Hypothalamus (tissue), 51 donors: ENCODE results near the gene NCKIPSD.

ENCODE experiments used
- DNase-seq, 51 donors: peaks; one replicate each; lab custom pipeline; 2025; lab: John Stamatoyannopoulos, UW

Gene NCKIPSD

DNA sequence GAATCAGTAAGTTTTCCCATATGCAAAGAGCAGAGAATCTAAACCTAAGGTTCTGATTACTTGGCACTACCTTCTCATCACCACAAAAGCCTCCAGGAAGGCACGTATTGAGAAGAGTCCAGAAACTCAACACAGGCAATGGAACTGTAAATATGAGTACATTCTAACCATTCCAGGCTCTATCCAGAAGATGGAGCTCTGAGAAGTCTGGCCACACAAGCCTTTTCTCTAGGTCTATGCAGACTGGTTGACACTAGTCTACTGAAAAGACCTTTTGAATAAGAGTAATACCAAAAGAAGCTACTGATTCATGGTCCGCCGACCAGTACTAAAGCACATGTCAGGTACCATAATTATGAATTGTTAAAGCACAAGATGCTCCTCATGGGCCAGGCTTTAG, 12.2 kb upstream of the NCKIPSD start:
- no peak for DNase-seq

DNA sequence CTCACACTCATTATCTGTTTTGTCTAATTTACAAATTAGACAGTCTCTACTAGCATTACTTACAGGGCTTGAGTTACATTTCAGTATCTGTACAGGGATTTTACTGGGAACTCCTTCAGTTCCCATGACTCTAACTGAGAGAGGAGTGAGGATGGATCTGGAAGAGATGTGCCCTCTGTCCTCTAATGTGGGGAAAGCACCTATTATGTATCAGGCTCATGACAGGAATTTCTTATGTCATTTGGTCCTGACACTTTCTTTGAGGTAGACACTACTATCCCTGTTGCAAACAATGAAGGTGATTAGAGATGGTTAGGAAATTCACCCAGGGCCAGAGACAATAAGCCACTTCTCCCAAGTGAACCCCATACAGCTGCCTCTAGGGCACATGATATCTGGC, 10.9 kb upstream of the NCKIPSD start:
- DNase-seq, result no peak

DNA sequence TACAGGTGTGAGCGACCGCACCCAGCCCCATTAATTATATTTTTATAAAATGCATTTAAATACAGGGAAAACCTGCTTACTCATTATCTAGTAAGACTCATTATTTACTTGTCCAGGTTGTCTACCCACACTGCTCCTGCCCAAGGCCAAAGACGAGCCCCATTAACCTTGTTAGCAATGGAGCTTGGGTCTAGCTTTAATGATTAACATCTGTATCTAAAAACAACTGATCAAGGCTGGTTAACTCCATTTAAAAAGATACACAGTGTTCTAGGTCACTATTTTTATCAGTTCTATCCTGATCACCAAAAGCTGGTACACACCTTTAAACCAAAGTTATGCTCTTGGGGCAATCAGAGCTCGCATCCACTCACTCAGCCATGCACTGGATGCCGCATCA, 10.4 kb upstream of the NCKIPSD start:
- no peak for DNase-seq

DNA sequence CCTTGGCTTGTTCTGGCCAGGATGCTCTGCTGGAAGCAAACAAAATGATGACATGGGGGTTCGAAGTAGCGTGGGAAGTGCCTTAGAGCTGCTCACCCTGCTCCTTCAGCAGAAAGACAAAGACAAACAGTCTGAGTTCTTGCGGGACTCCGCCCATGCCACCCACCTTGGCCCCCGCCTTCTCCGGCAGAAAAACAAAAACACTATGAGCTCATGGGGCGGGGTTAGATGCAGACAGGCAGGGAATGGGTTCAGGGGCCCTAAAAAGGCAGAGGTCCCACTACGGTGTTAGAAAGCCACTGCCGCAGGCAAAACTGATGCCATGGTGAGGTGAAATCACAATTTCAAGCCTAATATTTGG, 9.7 kb upstream of the NCKIPSD start:
- peak in 11 of 51 donors; percentile 15 to 70 (median 35) for DNase-seq

DNA sequence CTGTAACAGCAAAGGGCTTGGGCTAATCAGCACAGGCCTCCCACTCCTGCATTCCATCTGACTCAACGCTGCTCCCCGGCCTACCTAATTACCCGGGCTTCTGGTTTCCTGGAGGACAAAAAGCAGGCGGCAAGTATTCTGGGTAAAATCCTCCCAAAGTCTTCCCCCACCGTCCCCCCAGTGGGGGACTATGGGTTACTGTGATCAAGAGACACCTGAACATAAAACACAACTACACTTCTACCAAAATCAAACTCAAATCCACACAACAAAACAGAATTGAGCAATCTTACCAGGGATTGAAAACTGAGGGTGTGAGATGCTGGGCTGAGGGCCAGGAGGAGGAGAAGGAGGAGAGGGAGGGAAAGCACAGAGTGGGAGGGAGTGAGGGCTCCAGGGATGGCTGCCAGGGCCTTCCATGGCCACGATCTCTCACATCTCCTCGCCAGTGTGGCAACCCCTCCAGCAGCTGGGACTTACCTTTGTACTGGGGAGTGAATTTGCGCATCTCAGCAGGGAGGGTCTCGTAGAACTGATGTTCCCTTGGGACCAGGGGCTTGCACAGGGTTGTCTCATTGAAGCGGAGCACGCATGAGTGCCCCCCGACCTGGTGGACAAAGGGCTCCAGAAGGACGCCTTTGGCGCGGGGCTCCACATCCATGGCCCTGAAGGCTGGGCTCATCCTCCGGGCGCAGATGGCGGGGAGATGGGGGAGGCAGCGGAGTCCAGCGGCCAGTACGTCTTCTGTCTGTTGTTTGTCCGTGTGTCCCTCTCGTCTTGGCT, 9.1 kb upstream of the NCKIPSD start:
- DNase-seq, result peak in 42 of 51 donors; percentile 22 to 89 (median 58)

DNA sequence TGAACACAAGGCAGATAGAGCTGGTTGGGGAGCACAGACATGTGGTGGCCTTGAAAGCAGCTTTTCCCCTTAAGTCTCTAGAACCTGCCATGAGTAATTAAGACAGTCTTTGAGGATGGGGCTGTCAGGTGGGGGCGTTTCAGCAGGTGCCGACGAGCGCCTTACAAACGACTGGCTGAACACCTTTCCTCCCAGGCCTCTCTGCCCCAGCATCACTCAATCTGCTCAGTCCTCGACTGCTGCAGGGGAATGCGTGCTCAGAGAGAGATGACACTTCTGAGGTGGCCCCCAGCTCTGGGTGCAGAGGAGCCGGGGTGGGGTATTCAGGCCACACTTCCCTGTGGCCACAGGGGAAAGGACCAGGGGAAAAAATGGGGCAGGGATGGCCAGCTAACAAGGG, 8.1 kb upstream of the NCKIPSD start:
- peak in 1 of 51 donors; percentile 22 for DNase-seq

DNA sequence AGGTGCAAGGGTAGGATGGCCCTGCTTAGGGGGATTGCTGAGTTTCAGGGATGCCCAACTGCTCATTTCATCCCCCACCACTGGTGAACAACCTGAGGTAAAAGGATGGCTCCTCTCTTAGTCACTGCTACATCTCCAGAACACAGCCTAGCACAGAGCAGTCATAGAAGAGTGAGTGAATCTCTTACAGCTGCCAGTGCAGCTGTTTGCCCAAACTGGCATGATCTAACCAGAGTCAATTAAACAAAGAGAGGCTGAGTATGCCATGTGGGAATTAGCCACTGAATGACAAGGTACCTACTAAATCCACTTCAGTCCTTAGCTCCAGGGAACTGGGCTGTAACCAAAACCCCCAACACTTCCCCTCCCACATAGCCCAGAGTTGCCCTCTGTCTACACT, 6.8 kb upstream of the NCKIPSD start:
- DNase-seq, result peak in 6 of 51 donors; percentile 12 to 44 (median 29)

DNA sequence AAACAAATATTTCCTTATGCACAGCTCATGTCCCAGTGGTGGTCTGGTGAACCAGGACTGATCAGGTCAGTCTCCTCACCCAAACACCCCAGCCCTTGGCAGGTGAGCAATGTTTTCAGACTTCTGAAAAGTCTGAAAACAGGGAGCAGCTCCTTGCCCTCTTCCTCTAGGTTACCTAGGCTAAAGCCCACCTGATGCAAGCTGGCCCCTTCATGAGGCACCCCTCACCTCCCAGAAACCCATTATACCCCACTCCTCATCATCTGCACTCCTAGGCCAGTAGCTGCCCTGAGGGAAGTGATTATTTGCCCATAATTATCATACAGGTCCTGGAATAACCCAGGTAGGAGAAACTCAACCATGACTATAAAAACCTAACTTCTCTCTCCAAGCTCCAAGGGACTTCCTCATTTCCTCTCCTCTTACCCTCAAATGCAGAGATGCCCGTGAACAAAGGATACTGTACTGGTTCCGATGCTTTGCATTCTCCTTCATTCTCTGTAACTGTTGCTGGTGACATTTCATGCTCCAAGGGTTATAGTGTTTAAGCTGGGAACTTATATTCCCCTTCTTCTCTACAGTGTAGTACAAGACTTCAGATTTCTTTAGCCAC, 5.2 kb upstream of the NCKIPSD start:
- DNase-seq, result no peak

DNA sequence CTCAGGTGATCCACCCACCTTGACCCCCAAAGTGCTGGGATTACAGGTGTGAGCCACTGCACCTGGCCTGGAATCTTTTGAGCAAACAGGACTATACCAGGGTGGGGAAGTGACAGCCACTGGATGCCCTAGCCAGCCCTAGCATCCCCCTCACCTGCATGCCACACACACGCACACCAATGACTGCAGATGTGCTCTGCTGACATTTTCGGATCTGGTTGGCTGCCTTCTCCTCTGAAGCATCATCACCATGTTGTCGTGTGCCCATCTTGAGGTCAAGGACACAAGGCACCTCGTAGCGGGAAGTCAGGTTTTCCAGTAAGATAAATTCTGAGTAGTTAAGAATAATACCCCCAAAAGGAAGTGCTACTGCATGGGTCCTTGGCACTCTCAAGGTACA, 3.7 kb upstream of the NCKIPSD start:
- no peak for DNase-seq

DNA sequence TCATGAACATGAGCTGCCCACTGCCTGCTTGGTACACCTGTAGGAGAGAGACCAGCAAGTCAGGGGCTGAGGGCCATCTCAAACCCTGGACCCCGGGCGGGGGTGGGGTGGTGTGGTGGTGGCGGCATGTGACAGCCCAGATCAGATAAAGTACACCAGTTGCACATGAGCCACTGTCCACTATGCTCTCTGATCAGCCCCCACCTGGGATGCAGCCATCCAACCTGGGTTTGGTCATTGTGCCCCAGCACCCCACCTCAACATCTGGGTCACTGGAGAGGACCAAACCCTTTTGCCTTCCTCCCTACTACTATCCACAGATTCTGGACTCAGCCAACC, 3.0 kb upstream of the NCKIPSD start:
- no peak for DNase-seq

DNA sequence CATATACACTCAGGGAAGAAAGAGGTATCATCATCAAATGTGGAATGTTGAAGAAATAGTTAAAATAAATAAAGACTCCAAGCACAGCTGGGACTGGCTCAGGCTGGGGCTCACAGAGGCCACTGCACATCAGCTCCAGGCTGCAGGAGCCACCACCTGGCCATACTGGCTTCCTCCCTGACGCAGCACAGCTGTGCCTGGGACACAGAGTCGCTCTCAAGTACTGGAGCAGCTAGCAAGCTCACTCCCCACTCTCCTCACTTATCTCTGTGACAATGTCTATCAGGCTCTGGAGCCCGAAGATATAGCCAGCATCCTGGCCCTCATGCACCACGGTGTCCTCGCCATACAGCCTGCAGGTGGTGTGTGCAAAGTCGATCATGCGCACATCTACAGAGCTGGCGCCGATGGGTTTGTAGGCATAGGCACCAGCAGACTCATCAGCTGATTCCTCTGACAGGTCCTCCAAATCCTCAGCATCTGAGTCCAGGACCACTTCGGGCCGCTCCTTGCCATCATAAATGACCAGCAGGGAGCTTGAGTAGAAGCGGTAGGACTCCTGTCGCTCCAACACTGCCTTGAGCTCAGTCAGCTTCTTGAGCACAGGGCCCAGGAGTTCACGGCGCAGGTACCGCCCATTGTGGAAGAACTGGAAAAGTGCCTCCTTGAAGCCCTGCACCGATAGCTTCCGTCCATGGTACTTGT, 2.5 kb upstream of the NCKIPSD start:
- DNase-seq, result no peak

DNA sequence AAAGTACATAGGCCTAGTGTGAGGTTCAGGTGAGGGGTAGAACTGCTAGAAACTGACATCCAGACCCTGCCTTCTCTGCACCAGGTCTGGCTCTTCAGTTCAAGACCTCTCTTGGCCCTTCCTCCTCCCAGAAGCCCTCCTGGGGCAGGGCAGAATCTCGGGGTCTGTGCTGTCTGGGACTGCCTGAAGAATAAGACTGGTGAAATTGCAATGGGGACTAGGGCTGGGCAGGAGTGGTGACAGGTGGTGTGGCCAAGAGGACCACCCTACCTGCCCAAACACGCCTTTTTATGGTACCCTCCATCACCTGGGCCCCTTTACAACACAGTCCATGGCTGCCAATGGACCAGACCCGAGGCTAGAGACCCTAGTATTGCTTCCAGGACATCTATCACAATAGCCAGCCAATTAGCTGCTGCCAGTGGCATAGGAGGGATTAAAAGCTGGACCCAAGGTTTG, 1.5 kb upstream of the NCKIPSD start:
- no peak for DNase-seq

DNA sequence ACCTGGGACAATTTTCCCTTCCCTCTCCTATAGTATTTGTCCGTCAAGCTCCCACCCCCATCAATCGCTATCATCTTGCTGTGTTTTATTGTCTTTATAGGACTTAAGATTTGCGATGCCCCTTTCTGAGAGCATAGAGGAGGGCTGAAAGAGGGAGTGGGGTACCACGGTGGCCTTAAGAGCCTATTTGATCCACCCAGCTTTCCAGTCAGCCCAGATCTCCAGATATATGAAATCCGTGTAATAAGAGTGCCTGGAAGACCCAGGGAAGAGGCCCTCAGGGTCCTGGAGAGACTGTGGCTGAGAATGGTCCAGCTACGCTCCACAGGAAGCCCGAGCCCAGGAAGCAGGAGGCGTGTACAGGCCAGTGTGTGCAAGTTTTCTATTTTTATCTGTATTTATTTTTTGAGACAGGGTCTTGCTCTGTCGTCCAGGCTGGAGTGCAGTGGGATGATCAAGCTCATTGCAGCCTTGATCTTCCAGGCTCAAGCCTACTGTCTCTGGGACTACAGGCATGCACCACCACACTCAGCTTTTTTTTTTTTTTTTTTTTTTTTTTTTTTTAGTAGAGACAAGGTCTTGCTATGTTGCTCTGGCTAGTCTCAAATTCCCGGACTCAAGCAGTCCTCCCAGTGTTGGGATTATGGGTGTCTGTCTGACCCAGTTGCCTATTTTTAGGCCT, 964 bp upstream of the NCKIPSD start:
- DNase-seq, result no peak

DNA sequence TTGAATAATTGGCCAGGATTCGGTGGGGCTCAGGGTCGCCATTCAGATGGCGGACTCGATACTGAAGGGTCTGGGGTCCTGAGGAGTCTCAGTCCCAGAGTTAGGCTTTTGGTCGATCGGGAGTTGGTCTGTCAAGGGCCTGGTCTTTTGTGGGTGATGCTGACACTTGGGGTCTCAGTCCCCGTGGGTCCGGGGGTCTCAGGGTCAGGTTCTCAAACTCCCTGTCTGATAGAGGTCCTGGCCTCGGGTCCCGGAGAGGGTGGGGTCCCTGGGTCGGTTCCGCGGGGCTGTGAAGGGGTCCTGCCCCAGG, 467 bp downstream of the NCKIPSD start:
- no peak for DNase-seq

DNA sequence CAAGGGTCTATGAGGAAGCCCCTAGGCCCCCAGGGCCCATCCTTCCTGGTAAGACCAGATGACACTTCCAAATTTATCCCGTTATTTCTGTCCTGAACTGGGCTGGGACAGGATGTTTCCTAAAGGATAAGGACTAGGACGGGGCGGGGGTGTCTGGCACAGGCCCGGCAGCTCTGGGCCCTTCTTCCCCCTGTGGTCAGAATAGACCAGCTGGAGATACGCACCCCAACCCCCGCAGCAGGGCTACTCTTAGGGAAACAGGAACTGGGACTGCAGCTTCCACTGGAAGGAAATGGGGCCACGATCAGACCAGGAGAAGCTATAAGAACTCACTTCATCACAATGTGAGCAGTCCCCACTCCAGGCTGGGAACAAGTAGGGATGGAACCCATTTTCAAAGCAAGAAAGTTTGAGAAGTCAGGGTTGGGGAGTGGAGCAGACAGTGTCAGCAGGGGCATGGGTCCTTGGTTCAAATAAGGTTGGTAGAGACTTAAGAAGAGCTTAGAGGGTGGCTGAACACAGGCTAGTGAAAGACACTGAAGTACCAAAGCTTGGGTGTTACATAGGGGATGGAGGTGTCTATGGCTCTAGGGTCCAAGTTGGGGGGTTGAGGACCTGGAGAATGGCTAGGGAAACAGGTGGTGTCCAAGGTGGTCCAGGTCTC, 1.1 kb downstream of the NCKIPSD start:
- DNase-seq, result peak in 7 of 51 donors; percentile 2 to 22 (median 13)

DNA sequence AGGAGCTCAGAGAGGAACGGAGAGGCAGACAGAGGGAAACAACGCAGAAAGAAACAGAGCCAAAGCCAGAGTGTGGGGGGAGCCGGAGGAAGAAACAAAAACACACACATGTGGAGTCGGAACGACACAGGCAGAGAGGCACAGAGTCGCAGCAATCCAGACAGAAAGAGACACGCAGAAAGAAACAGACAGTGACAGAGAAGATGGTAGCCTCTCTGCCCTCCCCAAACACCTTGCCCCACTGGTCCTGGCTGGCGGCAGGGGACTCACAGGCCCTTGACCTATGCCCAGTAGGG, 1.7 kb downstream of the NCKIPSD start:
- peak in 1 of 51 donors; percentile 8 for DNase-seq

DNA sequence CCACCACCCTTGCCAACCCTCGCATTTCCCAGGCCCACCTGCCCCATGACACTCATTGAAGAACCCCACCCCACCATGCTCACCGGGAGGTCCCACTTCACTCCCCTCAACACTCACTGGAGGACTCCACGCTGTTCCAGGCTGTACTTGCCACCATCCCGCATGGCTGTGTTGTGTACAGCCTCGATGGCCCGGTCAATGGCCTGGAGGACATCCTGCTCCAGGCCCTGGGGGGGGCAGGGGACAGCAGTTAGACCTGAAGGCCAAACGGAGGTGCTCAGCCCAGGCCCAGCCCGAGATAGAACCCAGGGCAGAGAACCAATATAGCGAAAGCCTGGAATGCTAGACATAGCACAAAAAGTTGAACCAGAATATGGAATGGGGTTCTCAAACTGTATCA, 2.9 kb downstream of the NCKIPSD start:
- DNase-seq, result no peak

DNA sequence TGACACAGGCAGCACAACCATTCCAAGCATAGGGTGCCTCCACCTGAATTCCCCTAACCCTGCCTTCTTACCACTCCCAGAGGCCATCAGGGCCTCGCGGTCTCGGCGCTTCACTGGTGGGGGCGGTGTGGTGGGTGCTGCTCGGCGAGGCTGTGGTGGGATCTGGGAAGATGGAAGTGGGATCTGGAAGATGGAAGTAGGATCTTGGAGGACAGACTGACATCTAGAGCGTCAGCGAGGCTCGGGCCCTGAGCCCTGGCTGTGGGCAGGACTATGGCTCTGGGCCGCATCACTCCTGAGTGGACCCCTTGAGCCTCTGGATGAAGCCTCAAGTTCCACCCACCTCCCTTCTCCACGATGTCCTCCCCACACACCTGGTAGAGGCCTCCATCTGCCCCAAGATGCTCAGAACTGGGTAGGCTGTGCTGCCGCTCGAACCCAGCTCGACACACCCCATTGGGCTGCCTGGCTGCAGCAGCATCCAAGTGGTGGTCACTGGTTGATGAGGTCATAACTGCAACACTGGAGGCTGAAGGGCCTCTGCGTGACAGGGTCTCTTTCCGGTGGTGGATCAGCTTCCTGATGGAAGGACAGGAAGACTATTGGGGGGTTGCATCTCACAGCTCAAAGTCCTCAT, 3.6 kb downstream of the NCKIPSD start:
- DNase-seq, result no peak

DNA sequence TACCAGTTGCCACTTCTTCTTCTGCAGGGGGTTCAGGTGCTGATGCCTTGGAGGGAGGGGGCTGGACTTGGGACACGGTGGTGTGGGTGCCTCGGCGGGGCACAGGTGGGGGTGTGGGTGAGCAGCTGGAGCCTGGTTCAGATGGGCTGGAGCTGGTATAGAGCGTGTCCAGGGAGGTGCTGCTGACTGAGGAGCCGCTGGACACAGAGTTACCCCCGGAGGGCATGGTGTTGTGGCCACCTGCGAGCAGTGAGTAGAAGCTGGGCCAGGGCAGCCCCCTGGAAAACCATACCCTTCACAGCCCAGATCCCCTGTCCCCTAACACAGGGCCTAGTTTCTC, 4.2 kb downstream of the NCKIPSD start:
- no peak for DNase-seq

DNA sequence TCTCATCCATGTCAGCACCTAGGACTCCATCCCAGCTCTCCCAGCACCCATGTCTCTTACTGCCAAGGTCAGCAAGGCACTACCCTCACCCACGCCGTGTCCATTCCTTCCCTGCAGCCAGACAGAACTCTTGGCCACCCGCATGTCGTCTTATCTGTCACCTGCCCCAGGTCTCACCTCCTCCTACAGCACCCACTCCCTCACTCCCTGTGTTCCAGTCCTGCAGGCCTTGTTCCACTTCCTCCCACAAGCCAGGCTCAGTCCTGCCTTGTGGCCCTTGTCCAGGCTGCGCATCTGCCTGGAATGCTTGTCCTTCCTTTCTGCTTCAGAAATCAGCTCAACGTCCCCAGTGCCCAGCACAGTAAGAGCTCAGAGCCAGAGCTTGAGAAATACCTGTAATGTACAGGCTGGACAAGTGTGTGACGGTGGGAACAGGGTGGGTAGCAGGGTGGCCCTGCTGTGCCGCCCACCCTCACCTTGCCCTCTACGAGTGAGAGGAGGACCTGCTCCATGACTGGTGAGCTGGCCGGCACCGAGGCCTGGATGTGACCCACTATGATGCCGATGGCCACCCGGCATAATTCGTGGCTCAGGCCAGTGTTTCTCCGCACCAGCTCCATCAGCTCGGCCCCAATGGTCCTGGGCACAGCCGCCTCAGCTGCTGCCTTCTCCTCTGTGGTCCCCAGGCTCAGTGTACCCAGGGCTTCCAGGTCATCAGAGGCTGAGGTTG, 4.7 kb downstream of the NCKIPSD start:
- DNase-seq, result no peak
